Measurements from ENCODE around the gene PTGER3. TPM values are rescaled to one million over a fixed set of nuclear protein-coding genes. Genes with fewer than 3 reads are reported as not detected.

PTGER3 gene
- total and polyA plus RNA-seq, 4 donors = 0.04 to 1.6 (median 0.26) TPM

DNA sequence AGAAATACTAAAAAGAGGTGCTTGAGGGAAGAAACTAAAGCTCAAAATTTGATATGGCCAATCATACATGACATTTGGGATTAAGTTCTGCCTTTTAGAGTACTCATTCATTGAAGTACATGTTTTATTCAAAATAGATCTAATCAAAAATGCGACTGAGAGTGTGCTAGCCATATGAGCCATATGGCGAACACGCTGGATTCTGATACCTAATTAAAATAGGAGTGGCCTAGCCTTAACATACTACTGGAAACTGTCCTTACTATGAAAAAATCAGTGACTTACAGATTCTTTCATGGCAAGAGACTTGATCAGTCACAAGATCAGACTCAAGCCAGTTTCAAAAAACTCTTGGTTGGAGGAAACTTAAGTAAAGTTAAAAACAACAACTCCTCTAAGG, 73.9 kb downstream of the PTGER3 start:
- Histone ChIP-seq H3K9ac (ENCODE audit: low read depth in 1 of 2, low read length in 2 of 2) (no peak overlapping the region), H3K4me1 (ENCODE audit: control insufficient read depth in 4 of 4, insufficient read depth in 4 of 4, low read length in 3 of 4) (peaks cover 0 to 2% (median 0%) of the 10 kb centered on the region in 4 donors), H3K27me3 (ENCODE audit: control insufficient read depth in 4 of 4, insufficient read depth in 4 of 4, low read length in 3 of 4) (no peaks in the 10 kb centered on the region), H3K4me3 (ENCODE audit: low read depth in 1 of 3, low read length in 3 of 3) (no peak overlapping the region), H3K9me3 (ENCODE audit: control insufficient read depth in 4 of 4, low read length in 3 of 4) (no peaks in the 10 kb centered on the region), H3K27ac (ENCODE audit: low read depth in 1 of 2, low read length in 2 of 2) (no peak overlapping the region), H3K36me3 (ENCODE audit: control insufficient read depth in 4 of 4, insufficient read depth in 3 of 4, low read depth in 1 of 4, low read length in 3 of 4) (no peaks in the 10 kb centered on the region)
- no peak for DNase-seq (ENCODE audit: low spot score)
- 87% methylated on average over 3 of the region's 3 CpGs for WGBS
- TF ChIP-seq, protein P1, sequence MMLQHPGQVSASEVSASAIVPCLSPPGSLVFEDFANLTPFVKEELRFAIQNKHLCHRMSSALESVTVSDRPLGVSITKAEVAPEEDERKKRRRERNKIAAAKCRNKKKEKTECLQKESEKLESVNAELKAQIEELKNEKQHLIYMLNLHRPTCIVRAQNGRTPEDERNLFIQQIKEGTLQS (IDR thresholded peaks at IDR 0.05) = no peak
- TF ChIP-seq TAF1 (conservative IDR thresholded peaks at IDR 0.05) (no peak), YY1 (IDR thresholded peaks at IDR 0.05) (no peak), RAD21 (IDR thresholded peaks at IDR 0.05) (no peak), FOXA2 (IDR thresholded peaks at IDR 0.05) (no peak), HNF4G (IDR thresholded peaks at IDR 0.05) (no peak), JUND (IDR thresholded peaks at IDR 0.05) (no peak), NR2F2 (IDR thresholded peaks at IDR 0.05) (no peak), EGR1 (IDR thresholded peaks at IDR 0.05; ENCODE audit: low read depth in 2 of 2) (no peak), RXRA (IDR thresholded peaks at IDR 0.05) (no peak), FOXA1 (IDR thresholded peaks at IDR 0.05) (no peak), SP1 (IDR thresholded peaks at IDR 0.05) (no peak), HNF4A (conservative IDR thresholded peaks at IDR 0.05) (no peak), GABPA (IDR thresholded peaks at IDR 0.05 in 1 of 2, conservative IDR thresholded peaks at IDR 0.05 in 1 of 2) (no peak)
- TF ChIP-seq, protein P2, sequence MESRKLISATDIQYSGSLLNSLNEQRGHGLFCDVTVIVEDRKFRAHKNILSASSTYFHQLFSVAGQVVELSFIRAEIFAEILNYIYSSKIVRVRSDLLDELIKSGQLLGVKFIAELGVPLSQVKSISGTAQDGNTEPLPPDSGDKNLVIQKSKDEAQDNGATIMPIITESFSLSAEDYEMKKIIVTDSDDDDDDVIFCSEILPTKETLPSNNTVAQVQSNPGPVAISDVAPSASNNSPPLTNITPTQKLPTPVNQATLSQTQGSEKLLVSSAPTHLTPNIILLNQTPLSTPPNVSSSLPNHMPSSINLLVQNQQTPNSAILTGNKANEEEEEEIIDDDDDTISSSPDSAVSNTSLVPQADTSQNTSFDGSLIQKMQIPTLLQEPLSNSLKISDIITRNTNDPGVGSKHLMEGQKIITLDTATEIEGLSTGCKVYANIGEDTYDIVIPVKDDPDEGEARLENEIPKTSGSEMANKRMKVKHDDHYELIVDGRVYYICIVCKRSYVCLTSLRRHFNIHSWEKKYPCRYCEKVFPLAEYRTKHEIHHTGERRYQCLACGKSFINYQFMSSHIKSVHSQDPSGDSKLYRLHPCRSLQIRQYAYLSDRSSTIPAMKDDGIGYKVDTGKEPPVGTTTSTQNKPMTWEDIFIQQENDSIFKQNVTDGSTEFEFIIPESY (IDR thresholded peaks at IDR 0.05) = no peak
- TF ChIP-seq, protein P3, sequence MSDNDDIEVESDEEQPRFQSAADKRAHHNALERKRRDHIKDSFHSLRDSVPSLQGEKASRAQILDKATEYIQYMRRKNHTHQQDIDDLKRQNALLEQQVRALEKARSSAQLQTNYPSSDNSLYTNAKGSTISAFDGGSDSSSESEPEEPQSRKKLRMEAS (IDR thresholded peaks at IDR 0.05) = no peak
- TF ChIP-seq, protein P4, sequence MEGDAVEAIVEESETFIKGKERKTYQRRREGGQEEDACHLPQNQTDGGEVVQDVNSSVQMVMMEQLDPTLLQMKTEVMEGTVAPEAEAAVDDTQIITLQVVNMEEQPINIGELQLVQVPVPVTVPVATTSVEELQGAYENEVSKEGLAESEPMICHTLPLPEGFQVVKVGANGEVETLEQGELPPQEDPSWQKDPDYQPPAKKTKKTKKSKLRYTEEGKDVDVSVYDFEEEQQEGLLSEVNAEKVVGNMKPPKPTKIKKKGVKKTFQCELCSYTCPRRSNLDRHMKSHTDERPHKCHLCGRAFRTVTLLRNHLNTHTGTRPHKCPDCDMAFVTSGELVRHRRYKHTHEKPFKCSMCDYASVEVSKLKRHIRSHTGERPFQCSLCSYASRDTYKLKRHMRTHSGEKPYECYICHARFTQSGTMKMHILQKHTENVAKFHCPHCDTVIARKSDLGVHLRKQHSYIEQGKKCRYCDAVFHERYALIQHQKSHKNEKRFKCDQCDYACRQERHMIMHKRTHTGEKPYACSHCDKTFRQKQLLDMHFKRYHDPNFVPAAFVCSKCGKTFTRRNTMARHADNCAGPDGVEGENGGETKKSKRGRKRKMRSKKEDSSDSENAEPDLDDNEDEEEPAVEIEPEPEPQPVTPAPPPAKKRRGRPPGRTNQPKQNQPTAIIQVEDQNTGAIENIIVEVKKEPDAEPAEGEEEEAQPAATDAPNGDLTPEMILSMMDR (IDR thresholded peaks at IDR 0.05; ENCODE audit: low read depth, low read length, missing input control) = no peak
- TF ChIP-seq, protein P5, sequence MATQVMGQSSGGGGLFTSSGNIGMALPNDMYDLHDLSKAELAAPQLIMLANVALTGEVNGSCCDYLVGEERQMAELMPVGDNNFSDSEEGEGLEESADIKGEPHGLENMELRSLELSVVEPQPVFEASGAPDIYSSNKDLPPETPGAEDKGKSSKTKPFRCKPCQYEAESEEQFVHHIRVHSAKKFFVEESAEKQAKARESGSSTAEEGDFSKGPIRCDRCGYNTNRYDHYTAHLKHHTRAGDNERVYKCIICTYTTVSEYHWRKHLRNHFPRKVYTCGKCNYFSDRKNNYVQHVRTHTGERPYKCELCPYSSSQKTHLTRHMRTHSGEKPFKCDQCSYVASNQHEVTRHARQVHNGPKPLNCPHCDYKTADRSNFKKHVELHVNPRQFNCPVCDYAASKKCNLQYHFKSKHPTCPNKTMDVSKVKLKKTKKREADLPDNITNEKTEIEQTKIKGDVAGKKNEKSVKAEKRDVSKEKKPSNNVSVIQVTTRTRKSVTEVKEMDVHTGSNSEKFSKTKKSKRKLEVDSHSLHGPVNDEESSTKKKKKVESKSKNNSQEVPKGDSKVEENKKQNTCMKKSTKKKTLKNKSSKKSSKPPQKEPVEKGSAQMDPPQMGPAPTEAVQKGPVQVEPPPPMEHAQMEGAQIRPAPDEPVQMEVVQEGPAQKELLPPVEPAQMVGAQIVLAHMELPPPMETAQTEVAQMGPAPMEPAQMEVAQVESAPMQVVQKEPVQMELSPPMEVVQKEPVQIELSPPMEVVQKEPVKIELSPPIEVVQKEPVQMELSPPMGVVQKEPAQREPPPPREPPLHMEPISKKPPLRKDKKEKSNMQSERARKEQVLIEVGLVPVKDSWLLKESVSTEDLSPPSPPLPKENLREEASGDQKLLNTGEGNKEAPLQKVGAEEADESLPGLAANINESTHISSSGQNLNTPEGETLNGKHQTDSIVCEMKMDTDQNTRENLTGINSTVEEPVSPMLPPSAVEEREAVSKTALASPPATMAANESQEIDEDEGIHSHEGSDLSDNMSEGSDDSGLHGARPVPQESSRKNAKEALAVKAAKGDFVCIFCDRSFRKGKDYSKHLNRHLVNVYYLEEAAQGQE (IDR thresholded peaks at IDR 0.05) = no peak

All from liver (tissue), 9 donors.